K562 (cell line): ENCODE results near the gene CCDC17.

Experiments
- E2F6 ChIP-seq, 2 experiments: IDR thresholded peaks; 2 replicates each; pipeline ENCODE4 v1.6.1; 2011; ENCODE audit warnings: borderline replicate concordance in 1 of 2, control low read depth in 1 of 2, low read depth in 1 of 2, low read length in 1 of 2, mild to moderate bottlenecking in 1 of 2, mixed read lengths in 1 of 2, moderate library complexity in 1 of 2; ENCODE audit not compliant: insufficient read depth in 1 of 2, insufficient read length in 1 of 2, poor library complexity in 1 of 2, severe bottlenecking in 1 of 2; ENCODE audit errors: extremely low read depth in 1 of 2
- ETV5 ChIP-seq: sonication (generic); formaldehyde crosslinking; IDR thresholded peaks from 2 replicates; pipeline ENCODE4 v1.4.0; 2020; ENCODE audit warnings: low read depth, mild to moderate bottlenecking, missing genetic modification reagents
- HMG20A ChIP-seq: fragments of 450-650 bp; formaldehyde crosslinking; conservative IDR thresholded peaks from 2 replicates; pipeline ENCODE4 v1.4.0; 2020; ENCODE audit warnings: mild to moderate bottlenecking, mixed read lengths
- LARP7 ChIP-seq: fragments of 450-650 bp; IDR thresholded peaks from 2 replicates; pipeline ENCODE4 v1.6.1; 2016
- ZNF780A ChIP-seq: fragments of 250-450 bp; sonication (Bioruptor Pico); IDR thresholded peaks from 2 replicates; pipeline ENCODE4 v1.5.0; 2021; ENCODE audit warnings: mild to moderate bottlenecking
- TF ChIP-seq, protein P1 (sequence below), 3 experiments: IDR thresholded peaks in 2 of 3; conservative IDR thresholded peaks in 1 of 3; 2 replicates each; pipeline ENCODE4 v1.5.1; 2011 to 2012; ENCODE audit warnings: low read length in 3 of 3, mild to moderate bottlenecking in 3 of 3, control low read depth in 2 of 3, improper control_type of control experiment in 1 of 3, inconsistent platforms in 1 of 3, low read depth in 1 of 3, mixed read lengths in 1 of 3, moderate library complexity in 1 of 3; ENCODE audit not compliant: insufficient read depth in 2 of 3
- TF ChIP-seq, protein P2 (sequence below): fragments of 450-650 bp; IDR thresholded peaks from 2 replicates; pipeline ENCODE4 v1.6.1; 2016; ENCODE audit warnings: antibody characterized with exemption

DNA sequence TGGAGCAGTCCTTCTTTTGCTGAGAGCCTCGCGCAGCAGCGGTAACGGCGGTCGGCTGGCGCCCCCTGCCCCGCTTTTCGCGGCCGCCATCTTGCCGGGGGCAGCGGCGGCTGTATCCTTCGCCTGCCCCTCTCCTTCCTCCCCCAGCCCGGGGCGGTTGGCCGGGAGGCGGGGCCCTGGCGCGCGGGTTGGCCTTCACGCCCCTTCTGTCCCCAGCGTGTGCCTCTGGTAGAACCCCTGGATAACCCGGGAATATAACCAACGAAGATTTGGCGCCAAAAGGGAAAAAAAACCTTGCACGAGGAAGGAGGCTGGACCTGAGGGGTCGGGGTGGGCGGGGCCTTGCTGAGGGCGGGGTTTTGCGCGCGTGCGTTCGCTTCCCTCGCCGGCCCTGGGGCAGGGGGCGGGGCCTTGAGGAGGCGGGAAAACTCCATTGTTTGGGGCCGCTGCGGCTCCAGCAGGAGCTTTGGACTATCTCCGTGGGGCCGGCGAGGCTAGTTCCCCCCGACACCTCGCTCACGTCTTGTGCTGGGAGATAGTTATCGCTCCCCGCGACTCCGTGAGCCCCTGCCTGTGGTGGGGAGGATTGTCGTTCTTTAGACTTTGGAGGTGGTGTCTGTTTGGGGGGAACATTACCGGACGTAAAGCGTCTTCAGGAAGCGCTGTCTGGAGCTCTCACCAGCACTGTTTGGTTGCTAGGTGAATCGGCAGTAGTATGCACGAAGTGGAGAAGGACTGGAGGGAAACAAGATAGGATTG, 39.3 kb downstream of the CCDC17 start:
- TF ChIP-seq, protein P1, sequence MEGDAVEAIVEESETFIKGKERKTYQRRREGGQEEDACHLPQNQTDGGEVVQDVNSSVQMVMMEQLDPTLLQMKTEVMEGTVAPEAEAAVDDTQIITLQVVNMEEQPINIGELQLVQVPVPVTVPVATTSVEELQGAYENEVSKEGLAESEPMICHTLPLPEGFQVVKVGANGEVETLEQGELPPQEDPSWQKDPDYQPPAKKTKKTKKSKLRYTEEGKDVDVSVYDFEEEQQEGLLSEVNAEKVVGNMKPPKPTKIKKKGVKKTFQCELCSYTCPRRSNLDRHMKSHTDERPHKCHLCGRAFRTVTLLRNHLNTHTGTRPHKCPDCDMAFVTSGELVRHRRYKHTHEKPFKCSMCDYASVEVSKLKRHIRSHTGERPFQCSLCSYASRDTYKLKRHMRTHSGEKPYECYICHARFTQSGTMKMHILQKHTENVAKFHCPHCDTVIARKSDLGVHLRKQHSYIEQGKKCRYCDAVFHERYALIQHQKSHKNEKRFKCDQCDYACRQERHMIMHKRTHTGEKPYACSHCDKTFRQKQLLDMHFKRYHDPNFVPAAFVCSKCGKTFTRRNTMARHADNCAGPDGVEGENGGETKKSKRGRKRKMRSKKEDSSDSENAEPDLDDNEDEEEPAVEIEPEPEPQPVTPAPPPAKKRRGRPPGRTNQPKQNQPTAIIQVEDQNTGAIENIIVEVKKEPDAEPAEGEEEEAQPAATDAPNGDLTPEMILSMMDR (IDR thresholded peaks at IDR 0.05 in 2 of 3, conservative IDR thresholded peaks at IDR 0.05 in 1 of 3; ENCODE audit: insufficient read depth in 2 of 3, low read depth in 1 of 3, low read length in 3 of 3): peak; percentile 23 to 26 (median 25); a peak in 2 of 6 replicates
- TF ChIP-seq HMG20A (CRISPR knock-in tag): no peak
- TF ChIP-seq LARP7: 0 out of 2 replicates have a peak, but pooled peaks have one; percentile 12
- TF ChIP-seq ETV5 (CRISPR knock-in tag): 0 out of 2 replicates have a peak, but pooled peaks have one; percentile 50
- peak; percentile 78 to 97 for TF ChIP-seq E2F6 (IDR thresholded peaks at IDR 0.05; ENCODE audit: borderline replicate concordance in 1 of 2, extremely low read depth in 1 of 2, insufficient read depth in 1 of 2, insufficient read length in 1 of 2, low read depth in 1 of 2, low read length in 1 of 2, poor library complexity in 1 of 2, severe bottlenecking in 1 of 2)
- TF ChIP-seq, protein P2, sequence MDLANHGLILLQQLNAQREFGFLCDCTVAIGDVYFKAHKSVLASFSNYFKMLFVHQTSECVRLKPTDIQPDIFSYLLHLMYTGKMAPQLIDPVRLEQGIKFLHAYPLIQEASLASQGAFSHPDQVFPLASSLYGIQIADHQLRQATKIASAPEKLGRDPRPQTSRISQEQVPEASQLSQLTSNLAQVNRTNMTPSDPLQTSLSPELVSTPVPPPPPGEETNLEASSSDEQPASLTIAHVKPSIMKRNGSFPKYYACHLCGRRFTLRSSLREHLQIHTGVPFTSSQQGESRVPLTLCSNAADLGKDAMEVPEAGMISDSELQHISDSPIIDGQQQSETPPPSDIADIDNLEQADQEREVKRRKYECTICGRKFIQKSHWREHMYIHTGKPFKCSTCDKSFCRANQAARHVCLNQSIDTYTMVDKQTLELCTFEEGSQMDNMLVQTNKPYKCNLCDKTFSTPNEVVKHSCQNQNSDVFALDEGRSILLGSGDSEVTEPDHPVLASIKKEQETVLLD: no peak
- no peak for TF ChIP-seq ZNF780A
